Measurements from ENCODE around the gene NLGN1. TPM values are rescaled to one million over a fixed set of nuclear protein-coding genes. Genes with fewer than 3 reads are reported as not detected.

NLGN1 gene
- total and polyA plus RNA-seq, 2 of the 8 experiments (the other 6 are each of a cell fraction or from before 2014, with no cell fraction given), result 7.8 to 14.8 TPM

GRCh38 chr3:174197416-174197815 is 799.9 kb downstream of the NLGN1 start:
- H2AK5ac ChIP-seq (ENCODE audit: low read depth, low read length), result no peak overlapping the region
- no peak overlapping the region for H3K4ac ChIP-seq (replicated peaks; ENCODE audit: insufficient read length, low read depth, low read length)
- H2BK20ac ChIP-seq (ENCODE audit: low read length), result no peak overlapping the region
- no peaks in the 10 kb centered on the region for H3K9me3 ChIP-seq (ENCODE audit: insufficient read depth in 2 of 2, low read depth in 1 of 2, low read length in 1 of 2)
- no peak overlapping the region for H3K14ac ChIP-seq (ENCODE audit: insufficient read length)
- no peaks in the 10 kb centered on the region; the same call in 1 of the 2 replicates for H3K23me2 ChIP-seq (ENCODE audit: low read depth, low read length)
- no peaks in the 10 kb centered on the region; a peak in 1 of 7 replicates for H3K4me1 ChIP-seq (replicated peaks in 1 of 4; ENCODE audit: control insufficient read depth in 3 of 4, insufficient read depth in 4 of 4, low read length in 3 of 4)
- H2BK15ac ChIP-seq (ENCODE audit: low read length), result no peak overlapping the region
- no peak overlapping the region for H2BK12ac ChIP-seq (ENCODE audit: low read depth, low read length)
- H3K79me1 ChIP-seq (ENCODE audit: low read depth, low read length), result no peaks in the 10 kb centered on the region
- FAIRE-seq, result no peak
- no peak overlapping the region for H3K23ac ChIP-seq (ENCODE audit: insufficient read length)
- H4K91ac ChIP-seq (replicated peaks; ENCODE audit: insufficient read length, low read length), result no peak overlapping the region
- no peak overlapping the region for H2BK5ac ChIP-seq (ENCODE audit: low read depth, low read length)
- no peak overlapping the region for H3K18ac ChIP-seq (ENCODE audit: extremely low read depth, low read length)
- no peak overlapping the region for H2AFZ ChIP-seq (ENCODE audit: low read length)
- H3K4me2 ChIP-seq (ENCODE audit: insufficient read depth in 1 of 2, low read depth in 2 of 2, low read length in 2 of 2), result no peak overlapping the region
- ChIA-PET POLR2A (ENCODE audit: partially characterized antibody) (no interaction called here), CTCF (ENCODE audit: partially characterized antibody) (interaction anchor here (0.6 kb wide), 1 partner anchor 653 kb away, joined by 3 read pairs; no protein-coding TSS in a partner anchor)
- no peaks in the 10 kb centered on the region for H4K20me1 ChIP-seq (replicated peaks in 1 of 2; ENCODE audit: control insufficient read depth in 1 of 2, insufficient read depth in 2 of 2, low read length in 2 of 2)
- H3K4me3 ChIP-seq (ENCODE audit: extremely low read depth in 1 of 4, insufficient read depth in 2 of 4, low read depth in 3 of 4, low read length in 4 of 4), result no peak overlapping the region
- 83% methylated on average over 5 of the region's 5 CpGs; no CpG with 5 or more reads in 1 of the 2 experiments for WGBS, 2 experiments (ENCODE audit: extremely low coverage in 1 of 2, insufficient coverage in 1 of 2, insufficient read length in 1 of 2, insufficient replicate concordance in 2 of 2, low coverage in 1 of 2, low lambda C conversion rate in 2 of 2, missing lambda C conversion rate in 1 of 2)
- no peaks in the 10 kb centered on the region for H3K36me3 ChIP-seq (ENCODE audit: control insufficient read depth in 2 of 4, insufficient read depth in 4 of 4, low read length in 3 of 4)
- no peak overlapping the region for H3K27ac ChIP-seq (ENCODE audit: low read depth, low read length)
- H4K8ac ChIP-seq (ENCODE audit: extremely low read depth, insufficient read depth, low read length), result no peak overlapping the region
- H3K9ac ChIP-seq (replicated peaks in 1 of 4; ENCODE audit: extremely low read depth in 1 of 4, low read depth in 3 of 4, low read length in 3 of 4), result no peak overlapping the region
- no peaks in the 10 kb centered on the region for H3K79me2 ChIP-seq (ENCODE audit: control insufficient read depth in 1 of 2, insufficient read depth in 2 of 2, low read length in 2 of 2)
- DNase-seq (ENCODE audit: low read depth in 1 of 2, low spot score in 2 of 2), result no peak
- no peak overlapping the region for H3K56ac ChIP-seq (replicated peaks; ENCODE audit: insufficient read length, low read depth, low read length)
- no peak overlapping the region for H2BK120ac ChIP-seq (replicated peaks; ENCODE audit: low read depth, low read length)
- TF ChIP-seq BRCA1 (IDR thresholded peaks at IDR 0.05; ENCODE audit: low read depth, low read length) (no peak), YY1 (IDR thresholded peaks at IDR 0.05; ENCODE audit: low read depth, low read length) (no peak), TCF12 (IDR thresholded peaks at IDR 0.05; ENCODE audit: low read depth, low read length) (no peak), NANOG (IDR thresholded peaks at IDR 0.05; ENCODE audit: insufficient read depth, low read depth, low read length, poor library complexity, severe bottlenecking) (no peak), RAD21 (IDR thresholded peaks at IDR 0.05 in 1 of 2, conservative IDR thresholded peaks at IDR 0.05 in 1 of 2; ENCODE audit: low read depth in 2 of 2, low read length in 2 of 2) (no peak), BCL11A (IDR thresholded peaks at IDR 0.05; ENCODE audit: low read depth in 2 of 2, low read length in 2 of 2) (no peak)
- no peak overlapping the region for H4K5ac ChIP-seq (ENCODE audit: insufficient read length, low read depth, low read length)
- H3K27me3 ChIP-seq (replicated peaks in 1 of 4; ENCODE audit: control insufficient read depth in 3 of 4, extremely low read depth in 1 of 4, insufficient read depth in 3 of 4, low read length in 3 of 4), result no peaks in the 10 kb centered on the region
